Globus pallidus (tissue), 1 donor: ENCODE measurements around the gene MAGOHB.
"Not testable (repeated sequence)": the region's sequence is repeated elsewhere in the genome, so short reads cannot be mapped to it uniquely, and the experiment has no call there.

ENCODE experiments used
- DNase-seq: peaks from one replicate; pipeline ENCODE4 v3.0.0-alpha.2; 2015; ENCODE audit warnings: low spot score

The MAGOHB gene

GRCh38 chr12:10612110-10612509 is 1.3 kb downstream of the MAGOHB start:
- DNase-seq: no peak

- DNase-seq: not testable (repeated sequence)
Observed at GRCh38 chr12:10611258-10611657, 2.2 kb downstream of the MAGOHB start.

GRCh38 chr12:10610188-10610587 is 3.2 kb downstream of the MAGOHB start:
- no peak for DNase-seq

GRCh38 chr12:10607885-10608458 is 5.4 kb downstream of the MAGOHB start:
- DNase-seq: no peak

GRCh38 chr12:10601860-10602259 is 11.5 kb downstream of the MAGOHB start:
- DNase-seq: no peak

- no peak for DNase-seq
Observed at GRCh38 chr12:10600988-10601387, 12.4 kb downstream of the MAGOHB start.

- DNase-seq: no peak
Observed at GRCh38 chr12:10595881-10596280, 17.5 kb downstream of the MAGOHB start.

- no peak for DNase-seq
Observed at GRCh38 chr12:10590966-10591365, 22.4 kb downstream of the MAGOHB start.

- no peak for DNase-seq
Observed at GRCh38 chr12:10584415-10584814, 29.0 kb downstream of the MAGOHB start.

- DNase-seq: no peak
Observed at GRCh38 chr12:10582704-10583103, 30.7 kb downstream of the MAGOHB start.

- not testable (repeated sequence) for DNase-seq
Observed at GRCh38 chr12:10582133-10582532, 31.3 kb downstream of the MAGOHB start.

GRCh38 chr12:10574307-10574706 is 39.1 kb downstream of the MAGOHB start:
- no peak for DNase-seq

GRCh38 chr12:10572021-10572490 is 41.4 kb downstream of the MAGOHB start:
- DNase-seq: not testable (repeated sequence)

GRCh38 chr12:10571141-10571540 is 42.3 kb downstream of the MAGOHB start:
- no peak for DNase-seq

GRCh38 chr12:10567813-10568212 is 45.6 kb downstream of the MAGOHB start:
- DNase-seq: no peak

GRCh38 chr12:10563966-10564365 is 49.4 kb downstream of the MAGOHB start:
- no peak for DNase-seq

- DNase-seq: no peak
Observed at GRCh38 chr12:10563002-10563401, 50.4 kb downstream of the MAGOHB start.

- DNase-seq: peak; percentile 61
Observed at GRCh38 chr12:10562306-10562933, 51.0 kb downstream of the MAGOHB start.

- no peak for DNase-seq
Observed at GRCh38 chr12:10559244-10559643, 54.2 kb downstream of the MAGOHB start.

GRCh38 chr12:10558789-10559188 is 54.6 kb downstream of the MAGOHB start:
- no peak for DNase-seq

- DNase-seq: no peak
Observed at GRCh38 chr12:10558301-10558700, 55.1 kb downstream of the MAGOHB start.

GRCh38 chr12:10557766-10558165 is 55.6 kb downstream of the MAGOHB start:
- DNase-seq: no peak

- no peak for DNase-seq
Observed at GRCh38 chr12:10557329-10557728, 56.1 kb downstream of the MAGOHB start.
